GM21390 (cell line): ENCODE measurements around the gene ITPRIPL2.

Experiments
- ATAC-seq: cut with Tn5 transposase; IDR thresholded peaks from one replicate; pipeline ENCODE4 v1.9.1; 2021; ENCODE audit not compliant: unreplicated experiment

Gene ITPRIPL2

GRCh38 chr16:19118938-19119431 is 5.2 kb downstream of the ITPRIPL2 start:
- no peak for ATAC-seq

- no peak for ATAC-seq
Measured at GRCh38 chr16:19119564-19119963, 5.8 kb downstream of the ITPRIPL2 start.

GRCh38 chr16:19123535-19124178 is 9.9 kb downstream of the ITPRIPL2 start:
- ATAC-seq, result no peak

GRCh38 chr16:19126300-19126699 is 12.5 kb downstream of the ITPRIPL2 start:
- no peak for ATAC-seq

- peak; percentile 27 for ATAC-seq
Measured at GRCh38 chr16:19127205-19127604, 13.4 kb downstream of the ITPRIPL2 start.

- peak; percentile 64 for ATAC-seq
Measured at GRCh38 chr16:19127674-19128131, 13.9 kb downstream of the ITPRIPL2 start.

- ATAC-seq, result no peak
Measured at GRCh38 chr16:19128454-19129200, 14.9 kb downstream of the ITPRIPL2 start.

- no peak for ATAC-seq
Measured at GRCh38 chr16:19130385-19130784, 16.6 kb downstream of the ITPRIPL2 start.

- ATAC-seq, result no peak
Measured at GRCh38 chr16:19130852-19131824, 17.4 kb downstream of the ITPRIPL2 start.

GRCh38 chr16:19131825-19132218 is 18.1 kb downstream of the ITPRIPL2 start:
- no peak for ATAC-seq

- no peak for ATAC-seq
Measured at GRCh38 chr16:19132255-19132654, 18.5 kb downstream of the ITPRIPL2 start.

GRCh38 chr16:19132898-19133297 is 19.1 kb downstream of the ITPRIPL2 start:
- ATAC-seq, result no peak

GRCh38 chr16:19133600-19133999 is 19.8 kb downstream of the ITPRIPL2 start:
- ATAC-seq, result no peak

- ATAC-seq, result no peak
Measured at GRCh38 chr16:19135201-19135842, 21.6 kb downstream of the ITPRIPL2 start.

- no peak for ATAC-seq
Measured at GRCh38 chr16:19135896-19136438, 22.2 kb downstream of the ITPRIPL2 start.

GRCh38 chr16:19136549-19137196 is 22.9 kb downstream of the ITPRIPL2 start:
- no peak for ATAC-seq

- ATAC-seq, result no peak
Measured at GRCh38 chr16:19137201-19138128, 23.7 kb downstream of the ITPRIPL2 start.

GRCh38 chr16:19138601-19139000 is 24.8 kb downstream of the ITPRIPL2 start:
- ATAC-seq, result no peak
